ENCODE data around the gene LPGAT1.

DNA sequence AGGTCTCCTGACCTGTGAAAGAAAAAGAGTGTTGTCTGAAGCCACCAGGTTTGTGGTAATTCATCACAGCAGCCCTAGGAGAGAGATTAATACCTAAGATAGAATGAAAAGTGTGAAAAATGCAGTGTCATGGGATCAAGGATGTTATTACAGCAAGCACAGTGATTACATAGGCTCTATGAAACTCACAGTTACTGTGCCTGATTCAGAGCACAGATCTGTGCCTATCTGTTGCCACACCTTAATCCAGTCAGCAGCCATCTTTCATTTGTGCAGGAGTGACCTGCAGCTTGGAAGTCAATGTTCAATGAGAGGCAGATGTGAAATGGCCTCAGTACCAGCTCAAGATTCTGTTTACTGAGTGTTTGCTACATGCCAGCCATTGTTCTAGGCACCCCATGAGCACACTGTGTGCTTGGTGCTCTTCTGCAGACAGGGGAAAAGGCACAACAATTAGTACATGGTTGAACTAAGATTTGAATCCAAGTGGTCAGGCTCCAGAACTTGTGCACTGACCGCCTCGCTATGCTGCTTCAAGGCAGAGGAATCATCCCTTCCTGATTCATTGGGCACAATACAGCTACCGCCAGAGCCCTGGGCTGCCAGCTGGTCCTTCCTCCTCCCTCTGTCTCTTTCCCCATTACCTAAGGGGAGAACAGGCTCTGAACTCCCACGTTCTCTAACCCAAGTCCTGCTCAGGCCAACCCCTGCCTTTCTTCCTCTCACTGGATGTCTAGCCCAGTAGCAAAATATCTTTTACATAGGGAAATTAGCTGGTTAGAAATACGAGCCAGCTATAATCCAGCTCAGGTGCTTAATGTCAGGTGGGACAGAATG is 98.9 kb downstream of the LPGAT1 start:
- TF ChIP-seq, protein P1, sequence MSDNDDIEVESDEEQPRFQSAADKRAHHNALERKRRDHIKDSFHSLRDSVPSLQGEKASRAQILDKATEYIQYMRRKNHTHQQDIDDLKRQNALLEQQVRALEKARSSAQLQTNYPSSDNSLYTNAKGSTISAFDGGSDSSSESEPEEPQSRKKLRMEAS (IDR thresholded peaks at IDR 0.05; ENCODE audit: insufficient read depth, insufficient read length), result no peak
- TF ChIP-seq CTCF (IDR thresholded peaks at IDR 0.05; ENCODE audit: extremely low read depth in 1 of 2, insufficient read depth in 1 of 2, low read depth in 1 of 2, low read length in 2 of 2) (no peak), JUN (IDR thresholded peaks at IDR 0.05; ENCODE audit: borderline replicate concordance, insufficient read depth, insufficient read length, low read depth) (no peak), EZH2 (IDR thresholded peaks at IDR 0.05; ENCODE audit: borderline replicate concordance, low read depth, low read length, severe bottlenecking) (no peak)
